ENCODE data around the gene PRRG2.

GRCh38 chr19:49557641-49558325, 23.3 kb upstream of the PRRG2 start:
- TF ChIP-seq CTCF (conservative IDR thresholded peaks at IDR 0.05; ENCODE audit: low read depth, low read length) (no peak), EZH2 (IDR thresholded peaks at IDR 0.05; ENCODE audit: borderline replicate concordance, low read depth, low read length, poor library complexity, severe bottlenecking) (no peak)
